Loucy (cell line): ENCODE results near the gene SLC35G3.

Source experiments
- EZH2phosphoT487 ChIP-seq: fragments of 200-600 bp; IDR thresholded peaks from 2 replicates; pipeline ENCODE4 v1.6.1; 2018; ENCODE audit warnings: antibody characterized with exemption, mild to moderate bottlenecking, moderate library complexity, borderline replicate concordance
- TF ChIP-seq, protein P1 (sequence below): fragments of 200-600 bp; sonication (generic); conservative IDR thresholded peaks from 2 replicates; pipeline ENCODE4 v1.5.1; 2014; ENCODE audit warnings: mild to moderate bottlenecking, antibody characterized with exemption, low read length

DNA sequence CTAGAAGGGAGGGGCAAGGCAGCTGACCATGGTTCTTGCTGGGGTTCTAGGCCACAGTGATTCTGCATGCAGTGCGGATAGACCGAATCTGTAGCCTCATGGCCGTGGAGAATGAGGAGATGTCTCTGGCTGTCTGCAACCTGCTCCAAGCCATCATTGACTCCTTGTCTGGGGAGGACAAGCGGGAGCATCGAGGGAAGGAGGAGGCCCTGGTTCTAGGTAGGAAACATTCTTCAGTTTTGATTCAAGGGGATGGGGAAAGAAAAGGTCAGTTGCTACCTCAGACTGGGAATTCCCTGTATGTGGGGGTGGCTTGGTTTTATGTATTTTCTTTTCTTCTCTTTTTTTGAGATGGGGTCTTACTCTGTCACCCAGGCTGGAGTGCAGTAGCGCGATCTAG is 38.9 kb downstream of the SLC35G3 start:
- TF ChIP-seq, protein P1, sequence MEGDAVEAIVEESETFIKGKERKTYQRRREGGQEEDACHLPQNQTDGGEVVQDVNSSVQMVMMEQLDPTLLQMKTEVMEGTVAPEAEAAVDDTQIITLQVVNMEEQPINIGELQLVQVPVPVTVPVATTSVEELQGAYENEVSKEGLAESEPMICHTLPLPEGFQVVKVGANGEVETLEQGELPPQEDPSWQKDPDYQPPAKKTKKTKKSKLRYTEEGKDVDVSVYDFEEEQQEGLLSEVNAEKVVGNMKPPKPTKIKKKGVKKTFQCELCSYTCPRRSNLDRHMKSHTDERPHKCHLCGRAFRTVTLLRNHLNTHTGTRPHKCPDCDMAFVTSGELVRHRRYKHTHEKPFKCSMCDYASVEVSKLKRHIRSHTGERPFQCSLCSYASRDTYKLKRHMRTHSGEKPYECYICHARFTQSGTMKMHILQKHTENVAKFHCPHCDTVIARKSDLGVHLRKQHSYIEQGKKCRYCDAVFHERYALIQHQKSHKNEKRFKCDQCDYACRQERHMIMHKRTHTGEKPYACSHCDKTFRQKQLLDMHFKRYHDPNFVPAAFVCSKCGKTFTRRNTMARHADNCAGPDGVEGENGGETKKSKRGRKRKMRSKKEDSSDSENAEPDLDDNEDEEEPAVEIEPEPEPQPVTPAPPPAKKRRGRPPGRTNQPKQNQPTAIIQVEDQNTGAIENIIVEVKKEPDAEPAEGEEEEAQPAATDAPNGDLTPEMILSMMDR = no peak
- no peak for TF ChIP-seq EZH2phosphoT487
